Measurements from ENCODE around the gene IRF3.

Gene IRF3, protein sequence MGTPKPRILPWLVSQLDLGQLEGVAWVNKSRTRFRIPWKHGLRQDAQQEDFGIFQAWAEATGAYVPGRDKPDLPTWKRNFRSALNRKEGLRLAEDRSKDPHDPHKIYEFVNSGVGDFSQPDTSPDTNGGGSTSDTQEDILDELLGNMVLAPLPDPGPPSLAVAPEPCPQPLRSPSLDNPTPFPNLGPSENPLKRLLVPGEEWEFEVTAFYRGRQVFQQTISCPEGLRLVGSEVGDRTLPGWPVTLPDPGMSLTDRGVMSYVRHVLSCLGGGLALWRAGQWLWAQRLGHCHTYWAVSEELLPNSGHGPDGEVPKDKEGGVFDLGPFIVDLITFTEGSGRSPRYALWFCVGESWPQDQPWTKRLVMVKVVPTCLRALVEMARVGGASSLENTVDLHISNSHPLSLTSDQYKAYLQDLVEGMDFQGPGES

DNA sequence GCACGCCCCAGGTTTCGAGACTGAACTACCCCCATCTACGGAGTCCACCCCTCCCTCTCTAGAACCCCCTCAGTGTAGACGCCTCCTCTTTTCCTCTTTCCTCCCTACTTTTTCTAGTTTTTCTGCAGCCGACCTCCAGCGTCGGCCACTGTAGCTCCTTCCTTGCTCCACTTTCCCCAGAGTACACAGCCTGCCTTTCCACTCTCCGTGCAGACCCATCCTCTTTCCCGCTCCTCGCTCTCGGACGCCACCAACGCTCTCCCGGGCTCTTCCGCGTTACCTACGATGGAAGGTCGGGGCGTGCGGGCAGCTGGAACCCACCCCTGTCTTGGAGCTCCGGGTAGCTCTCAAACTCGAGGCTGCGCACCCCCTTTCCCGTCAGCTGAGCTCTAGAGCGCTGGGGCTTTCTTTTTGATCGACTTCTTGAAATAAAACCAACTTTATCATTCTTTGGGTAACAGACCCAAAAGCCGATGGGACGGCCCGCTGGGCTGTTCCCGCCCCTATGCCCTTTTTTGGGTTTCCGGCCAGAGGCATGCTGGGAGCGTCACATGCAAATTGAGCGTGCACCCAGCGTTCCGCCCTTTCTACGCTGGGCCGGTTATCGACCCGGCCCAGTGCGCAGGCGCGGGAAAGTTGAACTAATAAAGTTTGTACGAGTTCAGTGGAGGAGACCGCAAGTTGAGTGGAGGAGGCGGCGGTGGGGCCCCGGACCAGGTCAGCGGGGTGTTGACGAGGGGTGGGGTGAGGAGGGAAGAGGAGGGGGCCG lies at the start of gene IRF3, which contains the start of gene BCL2L12:
TSS of gene IRF3 (minus strand) at position 507 of the 769 bp plus-strand sequence. CDS start 1,019 bp downstream, outside the sequence.
TSS of gene BCL2L12 (plus strand) at position 583 of the 769 bp plus-strand sequence. CDS start 760 bp downstream, outside the sequence.
- DNase-seq: peak; percentile 85 to 87

DNA sequence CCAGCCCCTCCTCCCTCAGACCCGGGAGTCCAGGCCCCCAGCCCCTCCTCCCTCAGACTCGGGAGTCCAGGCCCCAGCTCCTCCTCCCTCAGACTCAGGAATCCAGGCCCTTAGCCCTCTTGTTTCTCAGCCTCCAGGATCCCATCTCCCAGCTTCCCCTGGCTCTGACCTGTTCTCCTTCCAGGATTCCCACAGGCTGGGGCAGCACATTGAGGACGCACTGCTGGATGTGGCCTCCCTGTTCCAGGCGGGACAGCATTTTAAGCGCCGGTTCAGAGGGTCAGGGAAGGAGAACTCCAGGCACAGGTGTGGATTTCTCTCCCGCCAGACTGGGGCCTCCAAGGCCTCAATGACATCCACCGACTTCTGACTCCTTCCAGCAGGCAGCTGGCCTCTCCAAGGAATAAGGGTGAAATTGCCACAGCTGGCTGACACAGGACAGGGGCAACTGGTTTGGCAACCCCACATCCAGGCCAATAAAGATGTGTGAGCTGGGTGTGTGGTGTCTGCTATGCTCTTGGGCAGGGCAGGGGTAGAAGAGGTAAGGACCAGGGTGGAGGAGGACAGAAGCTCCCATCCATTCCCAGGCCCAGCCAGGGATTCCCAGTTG lies 47.7 kb upstream of the IRF3 start:
- no peak for DNase-seq

GRCh38 chr19:49712397-49712859 lies 46.8 kb upstream of the IRF3 start:
- DNase-seq: no peak

- no peak for DNase-seq
Observed at GRCh38 chr19:49710372-49710951, 44.8 kb upstream of the IRF3 start.

GRCh38 chr19:49705919-49706318 lies 40.3 kb upstream of the IRF3 start:
- no peak for DNase-seq

GRCh38 chr19:49704888-49705642 lies 39.4 kb upstream of the IRF3 start:
- DNase-seq: no peak

GRCh38 chr19:49701271-49701786 lies 35.7 kb upstream of the IRF3 start:
- DNase-seq: no peak

DNA sequence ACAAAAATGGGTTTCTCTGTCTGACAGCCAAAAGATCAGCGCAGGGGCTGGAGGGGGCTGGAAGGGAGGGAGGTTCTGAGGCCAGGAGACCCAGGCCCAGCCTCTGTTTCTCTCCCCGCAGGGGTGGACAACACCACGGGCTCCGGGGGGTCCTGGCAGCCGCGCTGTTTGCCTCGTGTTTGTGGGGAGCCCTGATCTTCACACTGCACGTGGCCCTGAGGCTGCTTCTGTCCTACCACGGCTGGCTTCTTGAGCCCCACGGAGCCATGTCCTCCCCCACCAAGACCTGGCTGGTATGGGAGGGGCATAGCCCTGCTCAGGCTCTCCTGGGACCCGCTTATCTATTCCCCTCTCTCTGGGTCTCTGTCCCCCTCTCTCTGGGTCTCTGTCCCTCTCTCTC lies 34.9 kb upstream of the IRF3 start:
- no peak for DNase-seq

DNA sequence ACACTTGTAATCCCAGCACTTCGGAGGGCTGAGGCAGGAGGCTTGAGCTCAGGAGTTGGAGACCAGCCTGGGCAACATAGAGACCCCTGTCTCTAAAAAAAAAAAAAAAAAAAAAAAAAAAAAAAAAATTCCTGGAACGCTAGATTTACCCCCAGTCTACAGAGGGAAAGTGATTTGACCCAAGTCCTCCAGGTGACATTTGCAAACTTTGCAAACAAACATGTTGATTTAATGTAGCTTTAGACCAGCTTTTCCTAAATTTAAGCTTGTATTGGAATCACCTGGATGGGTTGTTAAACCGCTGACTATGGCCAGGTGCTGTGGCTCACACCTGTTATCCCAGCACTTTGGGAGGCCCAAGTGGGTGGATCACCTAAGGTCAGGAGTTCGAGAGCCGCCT lies 33.7 kb upstream of the IRF3 start:
- no peak for DNase-seq

DNA sequence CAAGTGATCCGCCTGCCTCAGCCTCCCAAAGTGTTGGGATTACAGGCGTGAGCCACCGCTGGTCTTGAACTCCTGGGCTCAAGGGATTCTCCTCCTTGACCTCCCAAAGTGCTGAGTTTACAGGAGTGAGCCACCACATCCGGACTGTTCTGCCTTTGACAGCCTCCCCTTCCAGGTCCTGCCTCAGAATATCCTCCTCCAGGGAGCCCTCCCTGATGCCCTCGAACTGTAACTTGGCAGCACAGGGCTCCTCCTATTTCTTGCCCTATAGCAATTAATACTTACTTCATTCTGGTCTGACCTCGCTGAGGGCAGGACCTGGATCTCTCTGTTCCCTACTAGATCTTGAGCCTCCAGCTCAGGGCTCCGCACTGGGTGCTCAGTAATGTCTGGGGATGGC lies 31.2 kb upstream of the IRF3 start:
- no peak for DNase-seq

GRCh38 chr19:49696115-49696514 lies 30.5 kb upstream of the IRF3 start:
- DNase-seq: no peak

GRCh38 chr19:49692147-49692506 lies 26.5 kb upstream of the IRF3 start:
- no peak for DNase-seq

- peak; percentile 72 to 78 for DNase-seq
Observed at GRCh38 chr19:49691243-49692146, 25.8 kb upstream of the IRF3 start.

DNA sequence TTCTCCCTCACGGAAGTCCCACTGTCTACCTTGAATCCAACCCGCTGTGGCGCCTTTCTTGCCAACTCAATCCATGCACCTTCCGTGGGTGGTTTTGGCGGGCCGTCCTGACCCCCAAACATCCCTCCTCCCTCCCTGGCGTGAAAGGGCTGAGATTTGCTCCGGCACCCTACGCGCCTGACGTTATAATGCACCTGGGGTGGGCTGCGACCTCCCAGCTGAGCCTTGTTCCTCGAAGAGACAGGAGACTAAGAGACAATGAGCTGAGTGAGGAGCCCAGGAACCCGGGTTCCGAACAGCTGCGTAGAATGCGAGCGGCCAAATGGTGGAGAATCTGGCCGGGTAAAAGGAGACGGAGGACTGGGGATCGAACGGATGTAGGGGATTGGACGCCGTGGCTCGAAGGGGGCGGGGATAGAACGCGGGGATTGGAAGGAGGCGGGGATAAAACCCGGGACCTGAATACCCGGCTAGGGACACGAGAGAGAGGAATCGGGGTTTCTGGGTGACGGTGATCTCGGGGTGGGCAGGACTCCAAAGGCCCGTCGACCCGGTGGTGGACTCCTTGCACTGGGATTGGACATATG lies 25.1 kb upstream of the IRF3 start, which contains the start of gene CPT1C:
TSS of gene CPT1C (plus strand) at position 461 of the 587 bp plus-strand sequence. CDS start 1,137 bp downstream, outside the sequence.
- DNase-seq: peak; percentile 92

DNA sequence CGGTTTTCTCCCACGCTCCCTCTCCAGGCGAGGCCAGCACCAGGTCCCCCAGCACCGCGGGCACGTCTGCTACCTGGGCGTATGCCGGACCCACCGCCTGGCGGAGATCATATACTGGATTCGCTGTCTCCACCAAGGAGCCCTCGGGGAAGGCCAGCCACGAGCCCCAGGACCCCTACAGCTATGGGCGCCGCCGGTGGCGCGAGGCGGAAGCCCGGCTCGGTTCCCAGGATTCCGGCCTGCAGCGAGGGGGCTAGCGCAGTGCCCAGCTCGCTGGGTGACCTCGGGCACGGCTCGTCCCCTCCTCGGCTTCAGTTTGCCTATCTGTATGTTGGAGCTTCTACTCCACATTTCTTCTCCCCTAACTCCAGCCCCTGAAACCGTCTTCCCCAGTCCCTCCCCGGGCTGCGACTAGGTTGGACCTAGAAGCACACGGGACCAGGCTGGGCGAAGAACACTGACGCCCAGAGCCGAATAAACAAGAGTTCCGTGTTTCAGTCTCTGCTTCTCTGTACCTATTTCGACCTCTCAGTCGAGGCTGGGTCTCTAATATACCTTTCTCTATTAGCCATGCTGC lies 24.5 kb upstream of the IRF3 start:
- DNase-seq: no peak

DNA sequence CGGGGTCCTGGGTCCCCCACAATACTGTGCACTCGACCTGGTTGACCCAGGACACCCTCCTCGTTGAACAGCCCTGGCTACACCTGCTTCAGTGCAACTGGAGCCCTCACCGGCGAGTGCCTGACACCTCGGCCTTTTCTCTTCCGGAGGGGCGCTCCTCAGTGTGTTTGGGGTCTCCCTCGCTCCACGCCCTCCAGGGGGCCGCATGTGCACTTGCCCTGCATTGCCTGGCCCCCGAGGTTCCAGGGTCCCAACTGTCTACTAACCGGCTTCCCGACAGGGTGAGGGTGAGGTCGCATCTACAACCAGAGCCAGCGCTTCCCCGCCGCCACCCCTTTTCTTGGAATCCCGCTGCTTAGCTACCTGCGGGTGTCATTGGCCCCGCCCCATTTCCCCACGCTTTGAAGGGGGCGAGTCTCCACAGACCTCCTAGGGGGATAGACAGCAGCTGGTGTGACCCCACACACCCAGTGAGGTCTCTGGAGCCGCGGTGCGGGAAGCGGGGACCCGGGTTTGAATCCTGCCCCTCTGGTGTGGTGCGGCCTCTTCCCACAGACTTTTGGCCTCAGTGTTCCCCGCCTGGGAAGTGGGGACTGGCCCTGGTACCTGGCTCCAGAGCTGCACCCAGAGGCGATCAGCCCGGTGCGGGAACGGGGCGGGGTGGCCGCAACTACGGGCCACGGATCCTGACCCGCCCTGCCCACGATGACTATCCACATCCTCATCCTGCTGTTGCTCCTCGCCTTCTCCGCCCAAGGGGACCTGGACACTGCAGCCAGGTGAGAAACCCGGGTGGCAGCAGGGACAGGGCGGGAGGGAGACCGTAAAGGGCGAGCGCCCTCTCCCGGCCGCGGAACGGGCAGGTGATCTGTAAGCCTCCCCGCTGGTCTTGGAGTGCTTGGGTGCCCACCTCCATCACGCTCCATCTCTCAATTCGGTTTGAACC lies 23.7 kb upstream of the IRF3 start, which contains the start of gene ADM5:
TSS of gene ADM5 (plus strand) at position 462 of the 946 bp plus-strand sequence. CDS start at position 706, 244 bp downstream.
- DNase-seq: peak; percentile 70 to 77

DNA sequence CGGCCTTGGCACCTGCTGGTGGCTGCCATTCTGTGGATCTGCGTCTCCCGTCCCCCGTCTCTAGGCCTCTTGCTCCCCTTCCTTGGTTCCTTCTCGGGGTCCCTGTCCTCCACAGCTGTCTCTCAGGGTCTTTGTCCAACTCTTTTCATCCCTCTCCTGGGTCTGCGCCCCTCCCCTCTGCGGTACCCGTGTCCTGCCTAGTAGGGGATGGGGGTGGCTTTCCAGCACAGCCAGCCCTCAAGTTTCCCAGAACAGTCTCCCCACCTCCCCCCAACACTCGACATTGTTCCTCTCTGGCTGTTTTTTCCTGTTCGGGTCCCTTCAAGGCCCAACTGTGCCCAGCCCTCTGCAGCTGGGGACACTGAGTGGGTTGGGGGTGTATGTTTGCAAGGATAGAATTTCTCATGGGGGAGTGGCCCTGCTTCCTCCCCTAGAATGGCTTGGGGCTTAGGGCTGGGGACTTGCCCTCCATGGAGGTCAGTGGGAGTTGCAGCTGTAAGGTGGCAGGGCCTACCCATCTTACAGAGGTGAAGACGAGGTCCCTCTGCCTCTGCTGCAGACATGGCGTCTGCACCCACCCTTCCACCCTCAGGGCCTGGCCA lies 23.0 kb upstream of the IRF3 start:
- no peak for DNase-seq

Measured in NCI-H2081 (cell line).